Stimulated activated CD8-positive, alpha-beta memory T cell treated with anti-CD3 and anti-CD28 coated beads, Interleukin-4, amount 100 ng/mL, for 24 hours (primary cell): ENCODE data around the gene AKR7A3.

Experiments
- DNase-seq: peaks from one replicate; pipeline ENCODE4 v3.0.0-alpha.2; 2020; ENCODE audit warnings: low read depth

AKR7A3 gene

DNA sequence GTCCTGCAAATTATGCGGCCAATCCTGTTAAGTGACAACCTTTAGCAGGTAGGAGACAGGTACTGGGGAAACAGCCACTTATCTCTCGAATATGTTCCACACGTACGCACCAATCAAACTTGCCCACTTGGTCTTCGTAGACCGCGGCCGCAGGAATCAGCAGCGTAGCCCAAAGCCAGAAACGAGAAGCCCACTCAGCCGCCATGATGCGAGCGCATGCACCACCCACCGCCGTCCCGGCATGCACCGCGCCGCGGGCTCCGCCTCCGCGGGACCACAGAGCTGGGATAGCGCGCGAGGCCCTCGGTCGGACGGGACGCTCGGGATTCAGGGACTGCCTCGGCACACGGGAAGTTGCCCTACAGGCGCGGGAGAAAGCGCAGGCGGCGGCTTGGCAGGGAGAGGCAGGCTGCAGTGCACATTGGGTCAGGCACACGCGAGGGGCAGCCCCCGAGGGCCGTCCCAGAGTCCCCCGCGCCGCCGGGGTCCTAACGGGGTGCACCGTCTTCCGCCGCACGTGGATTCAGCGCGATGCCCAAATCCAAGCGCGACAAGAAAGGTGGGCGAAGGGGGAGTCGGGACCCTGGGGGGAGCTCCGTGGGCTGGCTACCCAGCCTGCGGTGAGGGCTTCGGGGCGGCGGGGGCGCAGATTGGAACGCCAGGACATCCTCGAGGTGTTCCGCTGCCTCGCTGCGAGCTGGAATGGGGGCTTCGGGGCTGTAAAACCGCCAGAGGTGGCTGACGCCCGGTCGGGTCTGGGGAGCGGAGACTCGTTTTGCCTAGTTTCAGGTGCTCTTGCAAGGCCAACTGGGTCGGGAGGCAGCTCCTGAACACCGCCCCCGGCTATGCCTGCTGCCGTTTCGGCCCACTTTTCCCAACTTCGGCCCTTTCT, 37.0 kb downstream of the AKR7A3 start, which contains the start of the genes EMC1 and MRTO4:
Gene EMC1 (minus strand): TSS at position 220 of the 892 bp plus-strand sequence. CDS start 15 bp downstream, at position 205.
Gene MRTO4 (plus strand): TSS at position 501 of the 892 bp plus-strand sequence. CDS start 31 bp downstream, at position 532.
- peak; percentile 87 for DNase-seq

DNA sequence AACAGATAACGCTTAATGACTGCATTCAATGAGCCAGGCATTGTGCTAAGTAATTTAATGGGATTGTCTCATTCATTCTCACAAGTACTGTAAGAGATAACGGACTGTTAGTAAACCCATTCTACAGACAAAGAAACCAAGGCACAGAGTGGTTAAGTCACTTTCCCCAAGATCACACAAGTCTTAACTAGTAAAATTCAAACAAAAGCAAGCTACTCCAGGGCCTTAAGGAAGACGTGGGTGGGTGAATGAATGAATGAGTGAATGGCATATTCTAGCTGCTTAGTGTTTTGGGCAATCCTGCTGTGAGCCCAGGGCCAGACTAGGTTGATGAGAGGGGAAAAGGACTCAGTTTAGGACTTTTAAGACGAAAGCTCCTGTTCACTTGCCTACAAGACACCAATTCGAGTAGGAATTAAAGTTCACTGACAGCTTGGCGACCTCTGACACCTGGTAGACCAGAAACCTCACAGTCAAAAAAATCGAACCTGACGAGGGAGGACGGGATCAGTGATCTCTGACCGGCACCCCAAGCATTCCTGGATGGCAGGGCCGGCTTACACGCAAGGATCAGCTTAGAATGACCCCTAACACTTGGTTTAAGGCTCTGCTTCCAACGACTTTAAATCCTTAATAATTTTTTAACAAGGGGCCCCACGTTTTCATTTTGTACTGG, 37.8 kb downstream of the AKR7A3 start:
- no peak for DNase-seq

DNA sequence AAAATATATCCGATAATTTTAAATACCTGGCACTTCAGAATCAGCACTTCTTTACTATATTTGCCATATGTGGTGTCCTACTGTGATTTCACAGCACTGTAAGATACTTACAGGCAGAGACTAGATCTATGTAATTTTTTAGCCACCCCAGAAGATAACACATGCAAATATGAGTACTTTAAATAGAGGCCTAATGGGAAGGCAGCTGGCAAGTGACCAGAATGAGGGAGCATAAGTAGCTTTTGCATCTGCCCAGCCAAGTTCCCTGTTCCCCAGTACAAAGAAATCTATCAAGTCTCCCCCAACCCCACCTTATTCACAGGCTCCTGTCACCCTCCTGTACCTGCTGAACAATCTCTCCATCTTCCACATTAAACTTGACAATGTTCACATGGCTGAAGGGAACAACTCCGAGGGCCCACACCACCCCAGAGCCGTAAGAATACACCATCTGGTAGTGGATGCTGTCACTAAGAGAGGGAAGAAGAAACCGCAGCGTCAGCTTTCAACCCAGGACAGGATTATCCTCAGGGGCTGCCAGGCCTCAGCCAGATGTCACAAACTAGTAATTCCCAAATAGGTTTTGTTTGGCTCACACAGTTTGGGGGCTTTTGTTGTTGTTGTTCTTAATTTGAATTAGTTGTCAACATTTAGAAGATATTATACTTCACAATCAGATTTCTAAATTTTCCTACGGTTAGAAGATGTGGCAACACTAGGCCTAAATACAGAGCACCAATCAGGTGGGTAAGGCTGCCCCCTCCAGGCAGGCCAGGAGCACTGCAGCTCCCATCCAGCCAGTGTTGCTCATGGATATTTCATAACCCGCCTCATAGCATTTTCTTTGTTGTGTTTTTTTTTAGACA, 47.7 kb downstream of the AKR7A3 start:
- peak; percentile 42 for DNase-seq

DNA sequence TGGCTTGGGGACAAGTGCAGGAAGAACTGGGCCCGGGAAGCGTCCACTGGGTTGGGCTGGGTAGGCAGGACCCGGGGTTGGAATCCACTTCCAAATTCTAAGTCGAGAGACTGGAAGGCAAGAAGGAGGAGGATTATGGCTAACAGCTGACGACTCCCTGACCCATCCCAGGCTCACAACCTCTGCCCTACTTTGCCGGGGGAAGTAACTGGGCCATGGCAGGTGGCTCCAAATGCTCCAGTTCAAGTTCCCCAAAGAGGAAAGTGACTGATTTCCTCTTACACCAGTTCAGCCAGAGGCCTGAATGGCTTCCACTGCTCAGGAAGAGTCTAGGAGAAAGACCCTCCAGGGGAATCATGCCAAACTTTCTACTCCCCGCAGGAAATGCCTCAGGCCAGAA, 48.7 kb downstream of the AKR7A3 start:
- DNase-seq: no peak

DNA sequence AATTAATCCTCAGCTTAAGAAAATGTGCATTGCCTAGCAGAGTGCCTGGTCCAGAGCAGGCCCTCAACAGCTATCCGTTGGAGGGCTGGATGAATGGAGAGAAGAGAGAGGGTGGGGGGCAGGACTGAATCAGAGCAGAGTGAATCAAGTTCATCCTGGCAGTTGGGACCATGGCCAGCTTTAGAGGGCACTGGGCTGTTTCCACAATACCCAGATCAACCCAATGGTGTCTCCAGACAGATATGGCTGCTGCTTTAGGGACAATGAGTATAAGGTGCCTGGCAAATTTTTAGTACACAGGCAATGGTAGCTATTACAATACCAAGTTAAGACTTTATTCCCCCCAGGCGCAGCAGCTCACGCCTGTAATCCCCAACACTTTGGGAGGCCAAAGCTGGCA, 54.3 kb downstream of the AKR7A3 start:
- DNase-seq: no peak
